Stimulated activated naive CD4-positive, alpha-beta T cell treated with Interleukin-2 at 50 U/mL for 16 hours (primary cell): ENCODE results near the gene TCF7L1.
"Not testable (repeated sequence)": the region's sequence is repeated elsewhere in the genome, so short reads cannot be mapped to it uniquely, and the experiment has no call there.

ENCODE experiments used
- DNase-seq: peaks from one replicate; lab custom pipeline; 2025; lab: John Stamatoyannopoulos, UW

Gene TCF7L1

DNA sequence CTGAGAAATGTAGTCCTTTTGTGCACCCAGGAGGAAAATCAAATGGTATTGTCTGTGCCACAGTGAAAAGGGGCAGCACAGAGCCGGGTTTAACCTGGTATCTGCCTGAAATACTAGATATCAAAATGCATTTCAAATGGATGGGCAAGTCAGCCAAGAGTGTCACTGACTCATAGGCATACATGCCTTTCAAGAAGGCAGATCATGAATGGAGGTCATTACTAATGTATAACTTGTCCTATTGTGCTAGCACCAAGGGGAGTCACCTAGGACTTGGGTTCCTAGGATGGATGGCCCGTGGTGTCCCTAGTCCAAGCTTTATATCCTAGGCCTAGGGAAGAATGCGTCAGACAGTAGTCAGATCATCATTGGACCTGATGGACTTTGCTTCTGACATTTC lies 49.9 kb downstream of the TCF7L1 start:
- no peak for DNase-seq

DNA sequence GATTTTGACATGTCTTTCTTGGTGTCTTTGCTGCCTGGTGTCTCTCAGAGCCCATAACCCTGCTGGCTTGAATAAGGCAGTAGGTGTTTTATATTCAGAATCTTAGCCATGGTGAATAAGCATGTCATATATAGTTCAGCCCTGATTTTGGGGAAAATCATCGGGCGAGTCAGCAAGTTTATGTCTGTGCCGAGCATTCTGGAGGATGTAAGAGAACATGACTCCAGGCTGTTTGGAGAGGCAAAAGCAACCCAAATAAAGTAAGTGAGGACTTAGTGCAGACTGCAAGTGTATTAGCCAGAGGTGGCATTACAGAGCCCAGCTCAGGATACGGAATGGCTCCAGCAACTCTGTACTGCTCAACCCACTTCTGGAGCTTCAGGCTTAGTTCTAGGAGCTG lies 50.3 kb downstream of the TCF7L1 start:
- no peak for DNase-seq

DNA sequence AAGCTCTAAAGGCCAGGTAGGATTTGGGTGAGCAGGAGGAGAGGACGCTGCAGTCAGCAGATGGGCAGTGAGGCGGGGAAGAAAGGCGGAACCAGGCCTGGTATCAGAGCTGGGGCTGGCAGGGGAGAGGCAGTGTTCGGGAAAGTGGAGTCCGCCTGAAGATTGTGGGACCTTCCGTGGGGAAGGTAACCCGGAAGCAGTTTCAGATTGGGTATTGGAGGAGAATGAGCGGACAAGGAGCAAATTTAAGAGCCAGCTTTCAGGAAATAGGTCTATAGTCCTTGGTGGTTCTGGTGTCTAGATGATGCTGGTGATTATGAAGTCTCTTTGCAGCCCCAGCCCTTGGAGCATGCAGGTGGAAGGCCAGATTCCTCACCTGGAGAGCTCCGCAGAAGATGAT lies 51.0 kb downstream of the TCF7L1 start:
- no peak for DNase-seq

DNA sequence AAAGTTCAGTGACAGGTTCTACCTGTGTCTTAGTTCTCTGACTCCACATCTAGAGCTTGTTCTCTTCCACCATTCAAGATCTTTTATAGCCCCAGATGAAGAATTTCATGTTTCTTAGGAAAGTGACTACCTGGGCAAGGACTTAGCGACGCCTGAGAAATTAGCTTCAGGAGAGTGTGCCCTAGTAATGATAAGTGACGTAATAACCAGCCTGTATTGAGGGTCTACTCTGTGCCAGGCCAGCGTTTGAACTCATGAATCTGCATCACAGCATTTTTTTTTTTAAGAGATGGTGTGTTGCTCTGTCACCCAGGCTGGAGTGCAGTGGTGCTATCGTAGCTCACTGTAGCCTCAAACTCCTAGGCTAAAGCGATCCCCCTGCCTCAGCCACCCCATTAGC lies 51.8 kb downstream of the TCF7L1 start:
- DNase-seq: no peak

DNA sequence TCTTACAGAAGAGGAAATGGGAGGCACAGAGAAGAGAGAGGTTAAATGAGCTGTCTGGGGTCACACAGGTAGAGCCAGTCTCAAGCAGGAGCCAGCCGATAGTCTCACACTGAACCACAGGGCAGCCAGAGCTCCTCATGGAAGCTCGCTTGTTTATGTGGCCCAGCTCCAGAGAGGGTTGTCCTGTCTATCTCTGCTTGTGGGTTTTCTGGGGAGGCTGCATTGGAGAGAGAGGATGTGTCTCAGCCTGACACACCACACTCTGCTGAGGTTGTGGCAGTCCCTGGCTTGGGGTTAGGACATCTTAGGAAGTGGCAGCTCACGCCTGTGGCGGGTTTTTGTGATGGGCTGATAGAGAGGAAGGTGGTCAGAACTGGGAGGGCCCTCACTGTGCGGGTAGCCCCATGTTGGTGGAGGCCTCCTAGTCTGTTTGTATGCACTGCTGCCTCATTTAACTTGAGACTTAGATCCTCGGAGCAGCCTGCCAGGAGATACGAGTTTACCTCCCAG lies 52.3 kb downstream of the TCF7L1 start:
- DNase-seq: no peak

DNA sequence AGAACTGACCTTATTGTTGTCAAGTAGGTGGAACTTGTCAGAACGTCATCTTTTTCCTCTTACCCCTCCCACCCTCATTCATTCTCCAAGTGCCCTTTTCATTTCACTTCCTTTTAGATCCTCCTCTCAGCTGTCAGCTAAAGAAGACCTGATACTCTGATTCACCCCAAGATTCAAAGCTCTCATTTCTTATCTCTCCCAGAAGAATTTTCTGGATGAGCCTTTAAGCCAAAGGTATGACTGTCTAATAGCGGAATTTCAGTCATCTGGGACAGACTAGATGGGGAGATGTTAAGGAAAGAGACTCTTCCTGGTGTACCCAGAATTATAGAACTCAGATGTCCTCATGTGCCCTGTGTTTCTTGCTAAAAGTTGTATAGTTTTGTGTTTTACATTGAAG lies 53.9 kb downstream of the TCF7L1 start:
- no peak for DNase-seq

DNA sequence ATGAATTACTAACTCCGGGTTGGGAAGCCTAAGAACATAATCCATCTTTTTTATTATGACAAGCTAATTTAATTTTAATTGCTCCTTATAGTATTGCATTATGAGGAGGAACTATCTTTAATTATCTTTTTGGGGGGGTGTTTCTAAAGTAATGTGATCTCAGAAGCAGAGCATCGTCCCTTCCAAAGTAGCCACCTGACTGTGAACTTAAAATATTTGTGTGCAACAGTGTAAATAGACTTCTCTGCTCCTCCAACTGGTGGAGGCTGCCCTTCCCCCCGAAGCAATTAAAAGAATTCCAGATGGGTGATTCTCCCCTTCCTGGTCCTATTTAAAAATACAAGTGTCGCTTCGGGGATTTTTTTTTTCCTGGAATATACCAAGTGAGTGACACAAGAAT lies 55.7 kb downstream of the TCF7L1 start:
- DNase-seq: no peak

DNA sequence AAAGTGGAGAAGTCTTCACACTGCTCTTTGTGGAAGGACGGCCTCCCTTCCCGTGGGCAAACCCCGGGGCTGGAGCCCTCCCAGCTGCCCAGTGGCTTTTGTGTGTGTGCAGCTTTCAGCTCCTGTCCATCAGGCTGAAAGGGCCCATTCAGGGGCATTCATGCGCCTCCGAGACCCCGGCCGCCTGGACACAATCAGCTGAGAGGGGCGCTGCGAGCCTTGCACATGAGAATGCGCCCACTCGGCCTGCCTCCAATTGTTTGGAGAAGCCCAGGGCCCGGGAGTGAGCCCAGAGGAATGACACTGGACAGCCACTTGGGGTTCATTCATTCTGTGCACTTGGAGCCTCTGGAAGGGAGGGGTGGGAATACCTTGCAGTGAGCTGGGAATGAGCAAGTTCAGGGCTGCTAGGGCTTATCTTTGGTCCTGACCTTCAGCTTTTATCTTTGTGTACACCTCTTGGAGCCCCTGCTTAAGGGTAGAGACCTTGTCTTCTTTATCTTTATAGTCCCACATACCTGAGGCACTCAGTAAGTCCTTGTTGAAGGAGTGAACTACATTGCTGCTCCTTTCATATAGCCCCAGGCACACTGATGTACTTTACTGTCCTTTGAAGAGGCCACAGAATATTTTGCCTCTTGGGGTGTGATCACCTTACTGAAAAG lies 56.5 kb downstream of the TCF7L1 start:
- DNase-seq: no peak

DNA sequence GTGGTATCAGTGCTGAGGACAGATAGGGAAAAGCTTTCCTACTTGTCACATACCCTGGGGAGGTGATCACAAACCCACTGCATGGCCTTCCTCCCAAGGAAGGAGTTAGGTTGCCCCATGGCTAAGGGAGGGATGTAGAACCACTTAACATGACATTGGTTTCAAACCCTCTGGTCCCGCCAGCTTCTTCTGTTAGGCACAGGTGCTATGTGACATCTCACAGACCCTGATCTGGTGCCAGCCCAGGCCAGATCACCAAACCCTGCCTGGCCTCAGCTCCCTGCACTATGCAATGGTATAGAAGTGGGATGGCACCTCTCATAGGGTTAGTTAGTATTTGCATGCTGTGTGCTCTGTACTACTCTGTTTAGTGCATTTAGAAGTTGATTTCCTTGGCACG lies 58.0 kb downstream of the TCF7L1 start:
- DNase-seq: no peak

DNA sequence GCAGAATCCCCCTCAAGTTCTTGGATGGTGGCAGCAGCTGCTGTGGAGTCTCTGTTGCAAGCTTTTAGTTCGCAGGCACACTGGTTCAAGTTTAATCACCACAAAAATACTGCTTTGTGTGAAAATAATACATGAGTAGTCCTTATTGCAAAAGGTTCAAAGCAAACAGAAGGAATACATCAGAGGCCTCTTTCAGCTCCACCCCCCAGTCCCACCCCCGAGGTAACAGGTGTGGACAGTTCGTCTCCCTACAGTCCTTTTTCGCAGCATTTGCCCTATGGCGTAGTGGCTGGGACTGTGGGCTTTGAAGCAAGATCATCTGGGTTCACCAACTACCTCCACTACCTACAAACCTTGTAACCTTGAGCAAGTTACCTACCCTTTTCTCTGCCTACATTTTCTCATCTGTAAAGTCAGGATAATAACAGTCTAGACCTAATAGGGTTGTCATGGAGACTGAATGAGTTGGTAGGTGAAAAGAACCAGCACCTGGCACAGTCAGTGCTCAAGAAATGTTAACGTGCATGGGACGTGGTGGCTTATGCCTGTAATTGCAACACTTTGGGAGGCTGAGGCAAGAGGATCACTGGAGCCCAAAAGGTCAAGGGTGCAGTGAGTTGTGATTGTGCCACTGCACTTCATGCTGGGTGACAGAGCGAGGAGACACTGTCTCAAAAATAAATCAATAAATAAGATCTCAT lies 61.7 kb downstream of the TCF7L1 start:
- DNase-seq: no peak

DNA sequence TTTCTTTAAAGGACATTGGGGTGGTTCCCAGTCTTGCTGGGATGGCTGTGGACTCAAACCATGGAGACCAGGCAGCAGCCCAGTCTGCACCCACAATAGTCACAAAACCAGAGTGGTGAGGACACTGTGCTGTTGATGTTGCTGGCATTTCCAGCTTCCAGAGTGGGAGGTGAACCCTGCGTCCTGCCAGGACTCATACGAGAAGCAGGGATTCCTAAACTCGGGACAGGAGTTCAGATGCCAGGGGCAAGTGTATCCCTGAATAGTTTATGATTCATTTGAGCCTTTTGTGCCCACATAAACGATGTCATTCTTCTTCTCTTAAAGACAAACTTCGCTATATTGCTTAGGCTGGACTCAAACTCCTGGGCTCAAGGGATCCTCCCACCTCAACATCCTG lies 62.8 kb downstream of the TCF7L1 start:
- DNase-seq: no peak

DNA sequence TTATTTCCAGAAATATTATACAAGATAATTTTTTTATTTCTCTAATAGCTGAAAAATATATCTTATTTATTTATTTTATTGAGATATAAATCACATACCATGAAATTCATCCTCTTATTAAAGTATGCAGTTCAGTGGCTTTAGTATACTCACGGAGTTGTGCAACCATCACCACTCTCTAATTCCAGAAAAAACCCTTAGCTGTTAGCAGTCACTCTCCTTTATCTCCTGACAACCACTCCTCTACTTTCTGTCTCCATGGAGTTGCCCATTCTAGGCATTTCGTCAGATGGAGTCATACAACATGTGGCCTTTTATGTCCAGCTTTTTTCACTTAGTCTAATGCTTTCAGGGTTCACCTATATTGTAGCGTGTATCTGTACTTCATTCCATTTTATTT lies 66.5 kb downstream of the TCF7L1 start:
- no peak for DNase-seq

DNA sequence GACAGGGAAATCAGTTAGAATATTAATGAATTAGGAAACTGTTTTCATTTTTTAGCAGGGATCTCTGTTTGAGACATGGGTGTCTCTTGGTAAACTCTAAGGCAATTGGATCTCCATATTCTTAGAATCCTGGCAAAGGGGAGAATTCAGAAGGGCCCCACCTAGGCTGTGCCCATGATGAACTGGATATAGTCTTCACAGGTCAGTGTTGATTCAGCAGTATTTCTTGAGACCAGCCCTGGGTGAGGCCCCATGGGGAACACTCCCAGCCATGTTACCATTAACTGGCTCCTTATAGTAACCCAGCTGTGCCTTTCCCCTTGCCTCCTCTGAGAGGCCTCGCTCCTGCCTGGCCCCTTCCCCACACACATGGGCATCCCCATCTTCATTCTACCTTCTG lies 76.7 kb downstream of the TCF7L1 start:
- DNase-seq: no peak

DNA sequence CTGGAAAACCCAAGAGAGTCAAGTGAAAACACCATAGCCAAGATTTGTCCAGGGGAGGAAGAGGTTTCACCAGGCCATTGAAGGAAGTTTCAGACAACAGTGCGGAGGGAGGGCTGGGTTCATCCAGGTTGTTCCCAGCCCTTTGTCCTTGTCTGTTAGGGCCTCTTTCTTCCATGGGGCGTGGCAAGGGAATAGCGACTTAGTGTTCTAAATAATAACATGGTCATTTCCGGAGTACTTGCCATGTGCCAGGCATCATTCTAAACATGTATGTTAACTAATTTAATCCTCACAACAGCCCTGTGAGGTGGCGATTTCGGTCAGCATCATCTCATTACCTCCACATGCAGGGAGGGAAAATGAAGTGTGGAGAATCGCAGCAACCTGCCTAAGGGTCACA lies 77.3 kb downstream of the TCF7L1 start:
- DNase-seq: no peak

DNA sequence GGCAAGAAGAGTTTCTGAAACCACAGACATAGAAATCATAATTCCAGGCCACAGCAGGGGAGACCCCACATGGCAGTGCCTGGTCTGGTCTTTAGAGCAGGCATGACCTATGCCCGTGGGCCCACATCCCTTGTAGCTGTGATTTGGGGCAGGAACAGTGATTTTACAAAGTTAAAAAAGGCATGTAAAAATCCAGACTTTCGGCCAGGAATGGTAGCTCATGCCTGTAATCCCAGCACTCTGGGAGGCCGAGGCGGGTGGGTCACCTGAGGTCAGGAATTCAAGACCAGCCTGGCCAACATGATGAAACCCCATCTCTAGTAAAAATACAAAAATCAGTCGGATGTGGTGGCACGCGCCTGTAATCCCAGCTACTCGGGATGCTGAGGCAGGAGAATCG lies 78.4 kb downstream of the TCF7L1 start:
- DNase-seq: not testable (repeated sequence)

DNA sequence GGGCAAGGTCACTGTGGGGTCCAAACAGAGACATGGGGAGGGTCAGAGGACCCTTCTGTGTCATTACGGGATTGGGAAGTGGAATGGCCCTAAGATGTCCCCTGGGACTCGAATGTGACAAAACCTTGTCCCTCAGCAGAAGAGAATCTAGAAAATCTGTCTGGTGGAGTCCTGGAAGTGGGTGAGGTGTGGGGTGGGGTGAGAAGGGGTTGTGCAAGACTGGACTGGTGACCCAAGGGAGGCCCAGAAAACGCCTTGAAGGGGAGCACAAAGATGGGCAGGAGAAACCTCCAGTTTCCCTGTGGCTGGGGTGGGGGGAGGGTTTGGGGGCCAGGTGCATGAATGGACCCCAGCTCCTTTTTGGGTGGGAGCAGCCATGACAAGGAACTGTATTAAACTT lies 79.6 kb downstream of the TCF7L1 start:
- DNase-seq: no peak

DNA sequence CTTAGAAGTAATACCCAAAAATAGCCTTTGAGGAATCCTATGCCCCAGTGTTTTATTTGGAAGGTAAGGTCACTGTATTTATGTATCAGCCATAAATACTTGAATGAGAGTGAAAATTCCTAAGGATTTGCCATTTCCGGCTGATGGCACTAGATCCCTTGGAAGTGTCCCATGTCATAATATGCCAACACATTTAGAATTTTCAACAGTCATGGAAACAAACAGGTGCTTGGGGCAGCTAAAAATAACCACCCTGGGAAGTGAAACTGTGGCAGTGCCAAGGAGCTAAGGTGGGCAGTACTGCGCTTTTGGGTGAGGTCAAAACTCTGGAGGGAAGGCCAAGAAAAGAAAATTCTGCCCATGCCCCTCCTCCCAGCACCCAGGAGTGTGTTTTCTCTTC lies 80.2 kb downstream of the TCF7L1 start:
- no peak for DNase-seq

DNA sequence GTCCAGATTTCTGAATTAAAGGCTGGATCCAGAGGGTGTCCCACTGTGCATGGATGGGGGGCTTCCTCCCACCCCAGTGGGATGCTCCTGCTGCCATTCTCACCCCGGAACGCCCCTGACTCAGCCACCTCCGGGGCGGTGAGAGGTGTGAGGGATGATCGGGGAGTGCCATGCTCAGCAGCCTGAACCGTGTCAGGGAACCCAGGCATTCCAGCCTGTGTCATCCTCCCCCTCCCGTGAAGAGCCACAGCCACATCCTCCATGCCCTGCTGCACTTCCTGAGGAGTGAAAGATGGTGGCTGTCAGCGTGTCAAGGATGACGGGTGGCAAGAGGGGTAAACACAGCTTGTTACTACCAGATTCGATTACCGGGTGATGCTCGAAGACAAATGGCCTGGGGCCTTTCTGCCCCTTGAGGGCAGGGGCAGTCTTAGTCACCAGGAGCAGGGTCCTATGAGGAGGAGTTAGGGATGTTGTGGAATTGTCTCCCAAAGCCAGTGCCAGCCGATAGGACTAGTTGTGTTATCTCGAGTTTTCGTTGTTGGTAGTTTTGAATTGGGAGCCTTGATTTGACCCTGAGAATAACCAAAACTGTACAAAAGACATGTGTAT lies 80.8 kb downstream of the TCF7L1 start:
- DNase-seq: no peak

DNA sequence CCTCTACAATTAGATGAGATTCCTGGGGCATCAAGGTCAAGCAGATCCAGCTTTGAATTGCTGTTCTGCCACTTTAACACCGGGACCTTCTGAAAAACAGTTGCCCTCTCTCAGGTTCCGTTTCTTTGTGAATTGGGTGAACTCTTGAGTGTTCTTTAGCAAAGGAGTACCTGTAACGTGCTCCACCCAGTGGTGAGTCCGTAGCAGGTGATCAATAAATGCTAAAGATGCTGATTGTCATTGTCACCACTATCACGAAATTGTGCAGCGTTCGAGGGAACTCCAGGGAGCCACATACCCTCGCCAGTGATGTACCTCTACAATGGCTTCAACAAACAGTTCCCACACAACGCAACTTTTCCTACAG lies 81.9 kb downstream of the TCF7L1 start:
- no peak for DNase-seq

DNA sequence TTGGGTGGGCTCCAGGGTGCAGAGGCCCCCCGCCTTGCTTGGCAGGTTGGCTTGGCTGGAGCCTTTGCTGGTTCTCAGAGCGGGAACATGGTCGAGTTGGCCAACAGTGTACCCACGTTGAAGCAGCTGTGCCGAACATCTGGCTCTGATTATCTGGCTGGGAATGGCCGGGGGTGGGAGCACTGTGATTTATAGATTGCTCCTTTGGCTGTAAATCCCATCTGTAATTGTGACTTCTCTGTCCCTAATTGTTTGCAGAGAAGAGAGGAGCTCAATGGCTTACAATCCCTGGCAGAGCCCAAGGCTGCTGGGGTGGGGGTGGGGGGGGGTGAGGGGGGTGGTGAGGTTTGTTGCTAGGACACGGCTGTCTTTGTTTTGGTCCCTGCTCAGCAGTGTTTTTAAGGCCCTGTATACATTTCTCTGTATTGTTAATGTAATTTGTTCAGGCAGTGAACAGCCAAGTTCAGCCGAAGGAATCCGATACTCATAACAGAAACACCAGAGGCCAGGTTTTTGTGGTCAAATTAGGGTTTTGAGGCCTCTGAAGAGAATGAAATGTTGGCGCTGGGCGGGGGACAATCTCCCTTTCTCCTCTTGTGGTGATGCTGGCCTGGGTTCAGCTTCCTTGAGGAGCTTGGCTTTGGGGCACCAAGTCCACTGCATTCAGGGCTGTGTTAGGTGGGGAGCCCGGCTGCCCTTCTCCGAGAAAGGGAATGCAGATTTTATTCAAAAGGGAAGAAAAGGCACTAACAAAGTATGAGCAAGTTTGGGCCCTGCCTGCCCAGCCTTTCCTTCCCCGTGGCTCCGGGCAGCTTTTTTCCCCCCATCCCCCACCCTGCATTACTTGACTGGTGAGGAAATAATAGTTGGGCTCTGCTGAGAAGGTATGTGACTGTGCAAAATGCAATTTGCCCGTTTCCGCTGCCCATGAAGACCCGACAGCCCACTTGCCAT lies 82.5 kb downstream of the TCF7L1 start:
- no peak for DNase-seq

DNA sequence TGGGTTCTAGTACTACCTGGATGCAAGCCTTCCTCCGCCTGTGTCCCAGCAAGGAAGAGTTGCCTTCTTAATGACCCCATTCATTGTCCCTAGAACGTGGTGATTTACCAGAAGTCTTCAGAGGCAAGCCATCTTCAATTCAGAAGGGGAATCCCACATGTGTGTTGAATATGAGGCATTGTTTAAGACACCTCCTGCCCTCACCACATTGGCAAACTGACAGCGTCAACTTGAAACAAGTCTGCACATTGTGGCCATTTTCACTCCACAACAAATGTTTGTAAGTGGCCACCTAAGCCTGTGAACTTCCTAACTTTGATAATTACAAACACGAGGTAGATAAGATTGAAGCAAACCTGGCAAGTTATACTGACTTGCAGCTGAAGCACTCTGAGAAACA lies 83.7 kb downstream of the TCF7L1 start:
- no peak for DNase-seq

DNA sequence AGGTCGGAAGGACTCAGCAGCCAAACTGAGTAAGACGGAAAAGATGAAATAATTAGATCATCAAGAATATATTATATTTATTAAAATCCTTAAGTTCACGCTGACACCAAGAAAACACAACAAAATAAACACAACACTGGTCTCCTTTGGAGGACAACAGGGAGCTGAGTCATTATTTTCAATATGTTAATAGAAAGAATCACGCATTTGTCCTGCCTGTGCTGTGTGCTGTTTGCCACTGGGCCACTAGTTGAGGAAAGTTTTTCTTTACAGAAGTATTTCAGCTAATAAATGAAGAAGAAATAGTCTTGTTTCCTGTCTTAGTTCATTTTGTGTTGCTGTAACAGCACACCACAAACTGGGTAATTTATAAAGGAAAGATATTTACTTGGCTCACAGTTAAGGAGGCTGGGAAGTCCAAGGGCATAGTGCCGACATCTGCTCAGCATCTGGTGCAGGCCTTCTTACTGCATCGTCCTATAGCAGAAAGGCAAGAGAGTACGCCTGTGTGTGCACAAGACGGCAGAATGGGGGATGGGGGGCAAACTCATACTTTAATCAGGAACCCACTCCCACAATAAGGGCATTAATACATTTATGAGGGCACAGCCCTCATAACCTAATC lies 88.0 kb downstream of the TCF7L1 start:
- DNase-seq: no peak
